HG02970 (cell line): ENCODE data around the gene SLC51B.
"Not testable (repeated sequence)": the region's sequence is repeated elsewhere in the genome, so short reads cannot be mapped to it uniquely, and the experiment has no call there.

Source experiments
- ATAC-seq: cut with Tn5 transposase; IDR thresholded peaks from one replicate; pipeline ENCODE4 v1.9.1; 2021; ENCODE audit warnings: mild to moderate bottlenecking, moderate library complexity, moderate number of reproducible peaks; ENCODE audit not compliant: unreplicated experiment, low FRiP score

The SLC51B gene

GRCh38 chr15:65062726-65063125 lies 17.5 kb downstream of the SLC51B start:
- no peak for ATAC-seq

DNA sequence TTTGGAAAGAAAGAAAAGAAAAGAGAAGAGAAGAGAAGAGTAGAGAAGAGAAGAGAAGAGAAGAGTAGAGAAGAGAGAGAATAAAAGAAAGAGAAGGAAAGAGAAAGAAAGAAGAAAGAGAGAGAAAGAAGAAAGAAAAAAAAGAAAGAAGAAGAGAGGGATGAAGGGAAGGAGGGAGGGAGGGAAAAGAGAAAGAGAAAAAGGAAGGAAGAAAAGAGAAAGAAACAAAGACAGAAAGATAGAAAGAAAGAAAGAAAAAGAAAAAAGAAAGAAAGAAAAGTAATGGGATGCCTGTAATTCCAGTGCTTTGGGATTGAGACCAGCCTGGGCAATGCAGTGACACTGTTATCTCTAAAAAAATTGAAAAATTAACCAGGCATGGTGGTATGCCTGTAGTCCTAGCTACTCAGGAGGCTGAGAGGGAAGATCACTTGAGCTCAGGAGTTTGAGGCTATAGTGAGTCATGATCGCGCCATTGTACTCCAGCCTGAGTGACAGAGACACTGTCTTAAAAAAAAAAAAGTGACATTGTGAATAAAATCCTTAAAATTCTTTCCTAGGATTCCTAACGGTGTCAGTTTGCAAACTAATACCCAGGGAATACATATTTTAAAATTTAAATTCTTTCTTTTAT lies 20.9 kb downstream of the SLC51B start:
- ATAC-seq: no peak

DNA sequence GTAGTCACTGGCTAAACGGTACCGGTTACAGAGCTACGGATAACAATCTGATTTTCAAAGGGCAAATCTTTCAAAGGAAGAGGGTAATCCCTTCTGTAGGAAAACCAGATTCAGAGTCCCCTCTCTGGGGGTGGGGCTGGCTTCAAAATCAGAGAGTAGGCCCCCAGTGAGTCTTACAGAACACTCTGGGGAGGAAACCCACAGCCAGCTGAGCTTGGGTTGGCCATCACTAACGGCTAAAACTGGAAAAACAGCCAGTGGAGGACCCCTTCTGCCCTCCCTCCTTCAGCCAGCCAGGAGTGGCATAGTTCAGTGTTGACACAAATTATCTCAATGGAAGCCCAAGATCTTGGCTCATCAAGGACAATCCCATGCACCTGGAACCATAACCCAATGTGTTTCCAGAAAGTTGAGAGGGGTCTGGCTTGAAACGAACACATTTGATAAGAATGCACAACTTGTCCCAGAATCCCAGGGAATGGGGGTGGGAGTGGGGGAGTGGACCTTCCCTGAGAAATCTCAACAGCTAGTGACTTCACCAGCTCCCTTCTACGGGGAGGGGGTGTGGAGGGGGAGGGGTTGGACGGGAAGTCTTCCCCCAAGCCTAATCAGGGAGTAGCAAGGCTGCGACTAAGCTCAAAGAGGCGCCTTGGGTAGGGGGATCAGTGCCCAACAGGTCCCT lies 21.6 kb downstream of the SLC51B start:
- no peak for ATAC-seq

- ATAC-seq: no peak
Measured at GRCh38 chr15:65067317-65067644, 22.1 kb downstream of the SLC51B start.

GRCh38 chr15:65067645-65068402 lies 22.6 kb downstream of the SLC51B start, which contains the start of gene RASL12:
Gene RASL12, minus strand, starts transcription at chr15:65067991. Its CDS starts 156 bp downstream, at chr15:65067835.
- ATAC-seq: no peak

GRCh38 chr15:65068403-65068788 lies 23.2 kb downstream of the SLC51B start:
- no peak for ATAC-seq

DNA sequence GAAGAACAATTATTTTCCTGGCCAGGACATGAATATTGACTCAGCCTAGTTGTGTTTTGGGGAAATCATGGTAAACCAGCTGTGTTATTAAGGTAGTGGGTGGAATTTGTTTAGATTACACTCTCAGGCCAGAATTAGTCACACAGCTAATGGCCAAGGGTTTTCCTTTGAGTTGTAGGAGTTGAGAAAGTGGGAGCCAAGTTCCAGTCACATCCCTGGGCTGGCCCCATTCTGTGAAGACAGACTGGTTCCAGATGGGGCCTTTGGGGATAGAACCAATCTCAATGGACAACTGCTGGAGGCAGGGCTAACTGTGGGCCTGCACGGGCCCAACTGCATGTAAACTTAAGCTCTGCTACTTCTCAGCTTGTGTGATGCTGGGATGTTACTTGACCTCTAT lies 24.0 kb downstream of the SLC51B start:
- no peak for ATAC-seq

- ATAC-seq: no peak
Measured at GRCh38 chr15:65069779-65070546, 24.8 kb downstream of the SLC51B start.

DNA sequence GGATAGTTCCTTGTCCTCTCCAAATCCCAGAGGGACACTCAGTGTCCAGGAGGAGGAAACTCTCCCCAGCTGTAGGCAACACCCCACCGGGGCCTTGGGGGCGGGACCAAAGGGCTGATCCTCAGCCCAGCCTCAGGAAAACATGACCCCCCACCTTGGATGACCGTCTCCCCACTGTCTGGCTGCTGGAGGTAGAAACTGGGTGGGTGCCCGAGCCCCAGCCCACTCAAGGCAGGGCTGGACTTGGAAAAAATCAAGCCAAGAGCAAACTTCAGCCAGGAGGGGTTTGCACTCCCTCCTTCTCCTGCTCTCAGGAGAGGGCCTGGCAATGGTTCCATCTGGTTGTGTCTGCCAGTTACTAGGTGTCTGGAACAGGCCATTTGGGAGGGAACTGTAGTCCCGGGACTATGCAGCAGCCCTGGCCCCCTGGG lies 26.2 kb downstream of the SLC51B start:
- ATAC-seq: no peak

- ATAC-seq: no peak
Measured at GRCh38 chr15:65072027-65072426, 26.8 kb downstream of the SLC51B start.

DNA sequence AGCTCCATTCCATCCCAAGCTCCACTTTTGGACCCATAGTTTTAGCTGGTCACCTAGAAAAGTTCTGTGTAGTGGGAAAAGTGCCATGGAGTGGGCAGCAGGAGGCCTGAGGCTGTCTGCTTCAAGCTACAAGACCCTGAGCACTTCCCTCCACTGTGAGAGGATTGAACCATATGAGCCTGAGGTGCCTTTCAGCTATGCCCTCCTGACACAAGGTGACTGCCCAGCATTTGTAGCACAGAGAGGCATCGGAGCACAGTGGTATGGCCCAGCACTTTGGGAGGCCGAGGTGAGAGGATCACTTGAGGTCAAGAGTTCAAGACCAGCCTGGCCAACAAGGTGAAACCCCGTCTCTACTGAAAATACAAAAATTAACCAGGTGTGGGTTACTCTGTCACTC lies 27.4 kb downstream of the SLC51B start:
- no peak for ATAC-seq

DNA sequence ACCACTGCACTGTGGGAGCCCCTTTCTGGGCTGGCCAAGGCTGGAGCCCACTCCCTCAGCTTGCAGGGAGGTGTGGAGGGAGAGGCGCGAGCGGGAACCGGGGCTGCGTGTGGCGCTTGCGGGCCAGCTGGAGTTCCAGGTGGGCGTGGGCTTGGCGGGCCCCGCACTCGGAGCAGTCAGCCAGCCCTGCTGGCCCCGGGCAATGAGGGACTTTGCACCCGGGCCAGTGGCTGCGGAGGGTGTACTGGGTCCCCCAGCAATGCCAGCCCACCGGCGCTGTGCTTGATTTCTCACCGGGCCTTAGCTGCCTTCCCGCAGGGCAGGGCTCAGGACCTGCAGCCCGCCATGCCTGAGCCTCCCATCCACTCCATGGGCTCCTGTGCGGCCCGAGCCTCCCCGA lies 29.8 kb downstream of the SLC51B start:
- ATAC-seq: not testable (repeated sequence)

- not testable (repeated sequence) for ATAC-seq
Measured at GRCh38 chr15:65075607-65076395, 30.6 kb downstream of the SLC51B start.

DNA sequence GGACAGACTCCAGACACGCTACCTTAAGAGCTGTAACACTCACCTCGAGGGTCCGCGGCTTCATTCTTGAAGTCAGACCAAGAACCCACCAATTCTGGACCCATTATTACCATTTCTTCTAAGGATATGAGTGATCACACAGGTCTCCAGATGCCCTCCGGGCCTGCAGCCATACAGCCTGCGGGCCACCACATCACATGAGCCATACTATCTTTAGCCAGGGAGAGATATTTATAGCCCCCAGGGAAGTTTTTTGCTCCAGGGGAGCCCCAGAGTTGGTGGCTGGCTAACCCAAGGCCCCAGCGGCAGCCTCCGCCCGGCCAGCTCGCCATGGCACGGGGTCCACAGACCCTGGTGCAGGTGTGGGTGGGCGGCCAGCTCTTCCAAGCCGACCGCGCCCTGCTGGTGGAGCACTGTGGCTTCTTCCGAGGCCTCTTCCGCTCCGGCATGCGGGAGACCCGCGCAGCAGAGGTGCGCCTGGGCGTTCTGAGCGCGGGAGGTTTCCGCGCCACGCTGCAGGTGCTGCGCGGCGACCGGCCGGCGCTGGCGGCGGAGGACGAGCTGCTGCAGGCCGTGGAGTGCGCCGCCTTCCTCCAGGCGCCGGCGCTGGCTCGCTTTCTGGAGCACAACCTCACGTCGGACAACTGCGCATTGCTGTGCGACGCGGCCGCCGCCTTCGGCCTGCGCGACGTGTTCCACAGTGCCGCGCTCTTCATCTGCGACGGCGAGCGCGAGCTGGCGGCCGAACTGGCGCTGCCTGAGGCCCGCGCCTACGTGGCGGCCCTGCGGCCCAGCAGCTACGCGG lies 31.5 kb downstream of the SLC51B start, which contains the start of gene KBTBD13:
TSS of gene KBTBD13 (plus strand) at position 261 of the 805 bp plus-strand sequence. CDS start at position 331, 70 bp downstream.
- no peak for ATAC-seq

DNA sequence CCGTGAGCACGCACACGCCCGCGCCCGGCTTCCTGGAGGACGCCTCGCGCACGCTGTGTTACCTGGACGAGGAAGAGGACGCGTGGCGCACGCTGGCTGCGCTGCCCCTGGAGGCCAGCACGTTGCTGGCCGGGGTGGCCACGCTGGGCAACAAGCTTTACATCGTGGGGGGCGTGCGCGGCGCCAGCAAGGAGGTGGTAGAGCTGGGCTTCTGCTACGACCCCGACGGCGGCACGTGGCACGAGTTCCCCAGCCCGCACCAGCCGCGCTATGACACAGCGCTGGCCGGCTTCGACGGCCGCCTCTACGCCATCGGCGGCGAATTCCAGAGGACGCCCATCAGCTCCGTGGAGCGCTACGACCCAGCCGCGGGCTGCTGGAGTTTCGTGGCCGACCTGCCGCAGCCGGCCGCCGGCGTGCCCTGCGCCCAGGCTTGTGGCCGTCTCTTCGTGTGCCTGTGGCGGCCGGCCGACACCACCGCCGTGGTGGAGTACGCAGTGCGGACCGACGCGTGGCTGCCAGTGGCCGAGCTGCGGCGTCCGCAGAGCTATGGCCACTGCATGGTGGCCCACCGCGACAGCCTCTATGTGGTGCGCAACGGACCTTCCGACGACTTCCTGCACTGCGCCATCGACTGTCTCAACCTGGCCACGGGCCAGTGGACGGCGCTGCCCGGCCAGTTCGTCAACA lies 32.2 kb downstream of the SLC51B start:
- no peak for ATAC-seq

GRCh38 chr15:65077981-65078352 lies 32.8 kb downstream of the SLC51B start:
- ATAC-seq: no peak

- no peak for ATAC-seq
Measured at GRCh38 chr15:65079580-65079979, 34.4 kb downstream of the SLC51B start.

GRCh38 chr15:65081270-65081669 lies 36.1 kb downstream of the SLC51B start:
- ATAC-seq: no peak

- ATAC-seq: no peak
Measured at GRCh38 chr15:65081758-65082157, 36.6 kb downstream of the SLC51B start.
